SKM-1 treated with dmso at 0.1 percent for 144 hours (cell line): ENCODE measurements around the gene RHCE.
"Not testable (repeated sequence)": the region's sequence is repeated elsewhere in the genome, so short reads cannot be mapped to it uniquely, and the experiment has no call there.

Experiments
- DNase-seq: peaks from one replicate; lab custom pipeline; 2025; ENCODE audit not compliant: unreplicated experiment; lab: John Stamatoyannopoulos, UW

RHCE gene

DNA sequence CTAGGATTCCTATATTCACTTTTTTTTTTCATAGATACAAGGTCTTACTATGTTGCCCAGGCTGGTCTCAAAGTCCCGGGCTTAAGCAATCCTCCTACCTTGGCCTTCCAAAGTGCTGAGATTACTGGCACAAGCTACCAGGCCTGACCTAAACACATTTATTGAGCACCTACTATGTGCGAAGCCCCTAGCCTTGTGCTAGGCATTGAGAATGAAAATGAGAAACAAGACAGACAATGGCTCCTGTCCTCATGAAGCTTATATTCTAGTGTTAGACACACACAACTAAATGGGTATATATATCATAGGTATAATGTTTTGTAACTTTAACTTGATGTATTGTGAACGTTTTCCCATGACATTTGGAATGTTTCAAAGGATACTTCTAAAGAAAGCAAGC lies 71.0 kb downstream of the RHCE start:
- no peak for DNase-seq

DNA sequence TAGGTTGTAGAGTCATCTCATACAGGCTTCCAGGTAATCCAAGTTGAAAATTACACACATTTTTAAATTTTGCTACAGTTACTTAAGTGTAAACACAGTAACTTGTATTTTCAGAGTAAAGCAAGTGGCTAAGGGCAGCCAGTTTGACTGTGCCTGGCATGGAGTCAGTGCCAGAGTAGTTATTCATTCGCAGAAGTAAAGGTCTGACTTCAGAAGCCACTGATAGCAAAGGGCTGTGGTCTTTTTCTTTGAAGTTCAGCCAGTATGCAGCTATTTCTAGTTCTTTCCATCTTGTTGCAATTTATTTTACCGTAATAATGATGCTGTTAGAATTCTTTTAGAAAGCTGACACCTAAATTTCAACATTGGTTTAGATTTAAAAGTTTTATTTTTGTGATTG lies 73.1 kb downstream of the RHCE start:
- DNase-seq: no peak

GRCh38 chr1:25343872-25344271 lies 76.8 kb downstream of the RHCE start:
- no peak for DNase-seq

DNA sequence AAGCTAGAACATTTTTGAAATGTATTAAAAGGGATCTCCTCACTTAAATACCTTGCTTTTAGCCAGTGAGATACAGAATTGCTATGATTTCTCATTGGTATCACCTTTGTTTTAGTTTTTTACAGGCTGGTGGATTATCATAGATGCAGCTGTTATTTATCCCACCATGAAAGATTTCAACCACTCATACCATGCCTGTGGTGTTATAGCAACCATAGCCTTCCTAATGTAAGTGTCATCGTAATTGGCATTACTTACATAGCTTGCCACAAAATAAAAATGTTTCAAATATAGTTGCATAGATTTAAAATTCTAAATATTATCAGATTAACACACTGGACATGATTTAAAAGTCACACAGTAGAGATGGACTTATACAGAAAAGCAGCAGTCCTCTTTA lies 77.8 kb downstream of the RHCE start:
- DNase-seq: no peak

GRCh38 chr1:25341746-25342145 lies 78.9 kb downstream of the RHCE start:
- DNase-seq: no peak

DNA sequence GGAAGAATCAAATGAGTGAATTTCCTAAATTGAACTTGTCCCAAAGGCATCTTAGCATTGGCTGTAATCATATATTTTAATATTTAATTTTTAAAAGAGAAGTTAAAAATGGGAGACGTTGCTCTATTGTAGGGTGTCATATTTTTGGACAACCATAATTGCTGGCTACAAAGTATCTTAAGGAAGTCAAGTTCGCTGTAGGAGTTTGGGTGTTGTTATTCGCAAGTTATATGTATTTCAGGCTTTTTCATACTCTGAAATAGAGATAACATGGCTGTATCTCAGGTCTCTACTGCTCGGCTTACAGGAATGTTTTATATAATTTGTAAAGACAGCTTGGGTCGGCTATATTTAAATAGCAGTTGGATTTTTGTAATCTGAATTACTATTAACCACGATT lies 81.6 kb downstream of the RHCE start:
- no peak for DNase-seq

DNA sequence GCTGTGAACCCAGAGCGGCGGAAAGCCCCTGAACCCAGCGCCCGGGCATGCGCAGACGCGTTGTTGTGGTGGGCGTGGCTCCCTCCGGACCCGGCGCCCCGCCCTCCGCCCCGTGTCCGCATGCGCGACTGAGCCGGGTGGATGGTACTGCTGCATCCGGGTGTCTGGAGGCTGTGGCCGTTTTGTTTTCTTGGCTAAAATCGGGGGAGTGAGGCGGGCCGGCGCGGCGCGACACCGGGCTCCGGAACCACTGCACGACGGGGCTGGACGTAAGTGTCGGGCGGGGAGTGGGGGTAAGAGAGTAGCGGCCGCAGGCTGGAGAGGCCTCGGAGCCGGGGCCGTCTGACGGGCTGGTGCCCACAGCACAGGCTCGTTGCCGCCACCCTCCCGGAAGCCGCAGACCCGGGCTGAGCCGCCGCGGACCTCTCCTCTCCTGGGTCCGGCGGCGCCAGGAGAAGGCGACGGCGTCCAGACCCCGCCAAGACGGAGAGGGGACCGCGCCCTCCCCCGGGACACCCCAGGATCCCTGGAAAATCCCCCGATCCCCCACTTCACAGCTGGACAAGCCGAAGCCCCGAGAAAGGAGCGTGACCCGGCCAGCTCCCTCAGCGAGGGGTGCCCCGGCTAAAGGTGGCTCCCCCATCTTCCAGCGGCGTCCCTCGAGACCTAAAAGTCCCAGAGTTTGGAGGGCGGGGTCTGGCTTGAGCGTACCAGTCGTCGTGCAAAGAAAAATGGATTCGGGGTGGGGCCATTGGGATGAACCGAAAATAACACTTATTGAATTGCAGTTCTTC lies 82.2 kb downstream of the RHCE start, which contains the start of gene TMEM50A:
TMEM50A (plus strand) TSS at position 147 of the 794 bp plus-strand sequence. CDS start 2,153 bp downstream, outside the sequence.
- peak; percentile 76 for DNase-seq

- not testable (repeated sequence) for DNase-seq
Measured at GRCh38 chr1:25337483-25338187, 83.0 kb downstream of the RHCE start.

- DNase-seq: not testable (repeated sequence)
Measured at GRCh38 chr1:25336922-25337354, 83.7 kb downstream of the RHCE start.

- DNase-seq: not testable (repeated sequence)
Measured at GRCh38 chr1:25329950-25330349, 90.7 kb downstream of the RHCE start.

DNA sequence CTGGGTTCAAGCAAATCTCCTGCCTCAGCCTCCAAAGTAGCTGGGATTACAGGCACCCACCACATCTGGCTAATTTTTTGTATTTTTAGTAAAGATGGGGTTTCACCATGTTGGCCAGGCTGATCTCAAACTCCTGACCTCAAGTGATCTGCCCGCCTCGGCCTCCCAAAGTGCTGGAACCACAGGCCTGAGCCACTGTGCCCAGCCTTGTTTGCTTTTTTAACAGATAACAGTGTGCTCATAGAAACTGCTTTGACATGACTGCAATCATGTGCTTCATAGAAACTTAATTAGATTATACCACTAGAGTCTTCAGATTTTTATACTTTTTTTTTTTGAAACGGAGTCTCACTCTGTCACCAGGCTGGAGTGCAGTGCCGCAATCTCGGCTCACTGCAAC lies 91.3 kb downstream of the RHCE start:
- DNase-seq: not testable (repeated sequence)

- DNase-seq: not testable (repeated sequence)
Measured at GRCh38 chr1:25328791-25329185, 91.8 kb downstream of the RHCE start.

DNA sequence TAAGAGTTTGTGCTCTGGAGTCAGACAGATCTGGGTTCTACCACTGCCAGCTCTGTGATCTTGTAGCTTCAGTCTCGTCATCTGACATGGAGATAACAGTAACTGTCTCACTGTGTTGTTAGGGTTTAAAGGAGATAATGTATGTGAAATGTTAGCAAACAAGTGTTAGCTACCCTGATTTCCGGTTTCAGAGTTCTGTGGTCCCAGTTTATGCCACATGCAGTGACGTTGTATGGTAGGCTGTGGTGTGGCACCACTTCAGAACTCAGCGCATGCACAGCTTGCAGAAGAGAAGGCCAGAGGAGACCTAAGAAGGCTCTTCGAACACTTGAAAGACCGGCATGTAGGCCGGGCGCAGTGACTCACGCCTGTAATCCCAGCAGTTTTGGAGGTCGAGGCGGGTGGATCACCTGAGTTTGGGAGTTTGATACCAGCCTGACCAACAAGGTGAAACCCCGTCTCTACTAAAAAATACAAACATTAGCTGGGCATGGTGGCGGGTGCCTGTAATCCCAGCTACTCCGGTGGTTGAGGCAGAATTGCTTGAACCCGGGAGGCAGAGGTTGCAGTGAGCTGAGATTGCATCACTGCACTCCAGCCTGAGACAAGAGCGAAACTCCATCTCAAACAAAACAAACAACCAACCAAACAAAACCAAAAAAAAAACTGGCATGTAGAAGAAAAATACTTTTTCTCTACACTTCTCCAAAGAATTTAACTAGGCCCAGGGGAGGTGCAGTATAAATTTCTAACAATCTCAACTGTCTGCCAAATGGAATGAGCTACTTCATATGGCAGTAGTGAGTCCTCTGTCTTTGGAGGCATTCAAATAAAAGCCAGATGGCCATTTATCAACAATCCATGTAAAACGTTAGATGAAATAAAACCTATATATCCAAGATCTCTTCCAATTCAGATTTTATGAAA lies 92.5 kb downstream of the RHCE start:
- not testable (repeated sequence) for DNase-seq

DNA sequence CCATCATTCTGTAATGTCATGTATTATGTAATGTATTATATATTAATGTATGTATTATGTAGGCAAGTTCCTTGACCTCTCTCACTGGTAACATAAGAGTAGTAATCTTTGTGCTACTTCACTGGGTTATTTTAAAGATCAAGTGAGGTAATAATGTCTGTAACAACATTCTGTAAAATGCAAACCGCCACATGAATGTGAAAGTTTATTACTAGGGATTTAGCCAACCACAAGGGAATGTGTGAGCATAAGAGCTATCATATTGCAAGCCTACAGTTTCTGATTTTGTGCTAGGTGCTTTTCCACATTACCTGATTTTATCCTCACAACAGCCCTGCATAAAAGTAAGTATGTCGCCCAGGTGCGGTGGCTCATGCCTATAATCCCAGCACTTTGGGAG lies 96.2 kb downstream of the RHCE start:
- not testable (repeated sequence) for DNase-seq

- DNase-seq: not testable (repeated sequence)
Measured at GRCh38 chr1:25322127-25322526, 98.5 kb downstream of the RHCE start.

GRCh38 chr1:25320314-25320938 lies 100.2 kb downstream of the RHCE start:
- not testable (repeated sequence) for DNase-seq

DNA sequence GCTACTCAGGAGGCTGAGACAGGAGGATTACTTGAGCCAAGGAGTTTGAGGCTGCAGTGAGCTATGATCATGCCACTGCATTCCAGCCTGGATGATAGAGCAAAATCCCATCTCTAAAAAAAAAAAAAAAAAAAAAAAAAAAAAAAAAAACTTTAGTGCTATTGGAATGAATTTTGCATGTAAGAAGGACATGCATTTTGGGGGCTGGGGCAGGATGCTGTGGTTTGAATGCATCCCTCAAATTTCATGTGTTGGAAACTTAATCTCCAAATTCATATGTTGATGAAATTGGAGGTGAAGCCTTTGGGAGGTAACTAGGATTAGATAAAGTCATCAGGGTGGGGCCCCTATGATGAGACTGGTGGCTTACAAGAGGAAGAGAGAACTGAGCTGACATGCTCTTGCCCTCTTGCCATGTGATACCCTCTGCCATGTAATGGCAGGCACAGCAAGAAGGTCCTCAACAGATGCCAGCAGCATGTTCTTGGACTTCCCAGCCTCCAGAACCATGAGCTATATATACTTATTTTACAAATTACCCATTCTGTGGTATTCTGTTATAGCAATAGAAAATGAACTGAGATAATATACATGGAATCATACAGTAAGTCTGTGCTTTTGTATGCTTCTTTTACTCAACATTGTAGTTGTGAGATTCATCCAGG lies 107.7 kb downstream of the RHCE start:
- DNase-seq: not testable (repeated sequence)
